ENCODE data around the gene CYTH1.
"Not testable (repeated sequence)": the region's sequence is repeated elsewhere in the genome, so short reads cannot be mapped to it uniquely, and the experiment has no call there.

The CYTH1 gene

DNA sequence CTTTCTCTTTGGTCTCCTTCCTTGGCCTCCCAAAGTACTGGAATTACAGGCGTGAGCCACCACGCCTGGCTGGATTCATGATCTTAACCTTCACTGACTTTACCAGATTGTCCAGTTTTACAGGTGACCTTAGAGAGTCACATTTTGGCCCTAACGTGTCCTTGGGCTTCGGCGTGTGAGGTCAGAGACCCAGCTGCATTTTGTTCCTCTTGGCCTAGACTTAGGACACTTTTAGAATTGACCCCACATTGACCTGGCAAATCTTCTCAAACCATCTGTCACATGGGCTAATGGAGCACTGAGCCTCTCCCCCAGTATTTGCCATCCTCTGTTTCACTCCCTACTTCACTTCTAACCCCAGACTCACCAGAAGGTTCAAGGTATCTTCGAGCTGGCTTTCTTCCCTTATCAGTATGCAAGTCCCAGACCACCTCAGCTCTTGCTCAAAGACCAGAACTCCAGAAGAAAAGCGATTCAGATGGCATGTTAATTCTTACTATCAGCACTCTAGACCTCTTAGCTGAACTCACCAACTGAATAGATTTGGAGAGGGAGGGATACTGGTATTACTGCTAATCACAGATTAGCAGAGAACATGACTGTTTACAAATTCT, 1.7 kb upstream of the CYTH1 start:
- no peak for DNase-seq (ENCODE audit: low read depth)
- TF ChIP-seq CTCF (IDR thresholded peaks at IDR 0.05; ENCODE audit: low read length, missing control alignments) = no peak
- H3K4me3 ChIP-seq (replicated peaks; ENCODE audit: low read depth, low read length) = no peak overlapping the region

DNA sequence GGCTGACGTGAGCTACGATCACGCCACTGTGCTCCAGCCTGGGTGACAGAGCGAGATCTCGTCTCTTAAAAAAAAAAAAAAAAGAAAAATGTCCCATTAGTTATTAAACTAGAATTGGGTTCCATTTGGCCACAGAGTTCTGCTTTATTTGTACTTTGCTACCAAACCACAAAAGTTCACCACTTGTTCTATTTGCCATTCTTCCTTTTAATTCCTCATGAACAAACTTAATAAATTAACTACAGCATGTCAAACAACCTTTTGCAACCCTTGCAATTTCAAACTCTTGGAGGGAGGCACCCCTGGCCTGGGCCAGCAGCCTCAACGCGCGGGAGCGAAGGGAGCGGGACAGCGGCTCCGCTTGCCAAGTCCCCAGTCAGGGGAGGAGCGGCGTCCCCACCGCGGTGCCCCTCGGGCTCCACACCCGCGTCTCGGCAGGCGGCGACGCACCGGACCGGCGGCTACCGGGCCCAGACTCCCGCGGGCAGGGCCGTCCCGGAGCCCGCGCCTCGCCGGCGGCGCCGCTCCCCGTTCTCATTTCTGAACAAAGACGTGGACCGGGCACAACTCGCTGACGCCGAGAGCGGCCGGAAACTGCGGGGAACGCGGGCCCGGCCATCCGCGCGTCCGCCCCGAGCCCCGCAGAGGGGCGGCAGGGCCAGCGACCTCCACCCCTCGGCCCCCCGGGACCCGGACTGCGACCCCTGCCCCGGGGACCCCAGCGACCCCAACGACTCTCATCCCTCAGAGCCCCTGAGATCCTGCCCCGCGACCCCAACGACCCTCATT, 775 bp downstream of the CYTH1 start:
- peak; percentile 27 for DNase-seq (ENCODE audit: low read depth)
- H3K4me3 ChIP-seq (replicated peaks; ENCODE audit: low read depth, low read length) = peak overlapping the region; percentile 70
- no peak for TF ChIP-seq CTCF (IDR thresholded peaks at IDR 0.05; ENCODE audit: low read length, missing control alignments)

DNA sequence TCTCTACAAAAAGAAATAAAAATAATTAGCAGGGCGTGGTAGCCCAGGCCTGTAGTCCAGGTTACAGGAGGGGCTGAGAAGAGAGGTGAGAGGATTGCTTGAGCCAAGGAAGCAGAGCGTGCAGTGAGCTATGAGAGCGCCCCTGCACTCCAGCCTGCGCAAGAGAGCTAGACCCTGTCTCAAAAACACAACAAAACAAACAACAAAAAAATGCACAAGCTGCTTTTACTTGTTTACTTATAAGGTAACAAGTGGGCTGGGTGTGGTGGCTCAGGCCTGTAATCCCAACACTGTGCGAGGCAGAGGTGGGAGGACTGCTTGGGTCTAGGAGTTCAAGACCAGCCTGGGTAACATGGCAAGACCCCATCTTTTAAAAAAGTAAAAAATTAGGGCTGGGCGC, 1.7 kb downstream of the CYTH1 start:
- DNase-seq (ENCODE audit: low read depth) = no peak
- TF ChIP-seq CTCF (IDR thresholded peaks at IDR 0.05; ENCODE audit: low read length, missing control alignments) = no peak
- no peak overlapping the region for H3K4me3 ChIP-seq (replicated peaks; ENCODE audit: low read depth, low read length)

DNA sequence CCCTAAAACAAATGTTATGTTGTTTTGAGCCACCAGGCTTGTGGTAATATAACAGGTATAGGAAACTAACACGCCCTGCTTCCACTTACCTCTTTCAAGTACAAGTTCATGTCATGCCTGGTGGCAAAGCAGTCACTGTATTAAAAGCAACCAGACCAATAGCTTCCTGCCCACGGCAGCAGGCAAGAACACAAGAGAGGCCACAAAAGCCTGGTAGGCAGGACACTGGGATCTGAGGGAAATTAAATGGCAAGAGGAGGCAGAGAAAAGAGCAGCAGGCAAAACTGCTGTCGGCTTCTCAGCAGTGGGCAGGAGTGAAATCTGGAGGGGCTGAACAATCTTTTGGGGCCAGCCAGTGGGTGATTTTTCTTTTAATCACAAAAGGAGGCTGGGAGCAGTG, 2.2 kb downstream of the CYTH1 start:
- no peak overlapping the region for H3K4me3 ChIP-seq (replicated peaks; ENCODE audit: low read depth, low read length)
- TF ChIP-seq CTCF (IDR thresholded peaks at IDR 0.05; ENCODE audit: low read length, missing control alignments) = no peak
- DNase-seq (ENCODE audit: low read depth) = no peak

- not testable (repeated sequence) for H3K4me3 ChIP-seq (replicated peaks; ENCODE audit: low read depth, low read length); DNase-seq (ENCODE audit: low read depth)
Observed at GRCh38 chr17:78779286-78779651, 2.8 kb downstream of the CYTH1 start.

- no peak for DNase-seq (ENCODE audit: low read depth)
- no peak overlapping the region for H3K4me3 ChIP-seq (replicated peaks; ENCODE audit: low read depth, low read length)
- no peak for TF ChIP-seq CTCF (IDR thresholded peaks at IDR 0.05; ENCODE audit: low read length, missing control alignments)
Observed at GRCh38 chr17:78777881-78778280, 4.2 kb downstream of the CYTH1 start.

- no peak overlapping the region for H3K4me3 ChIP-seq (replicated peaks; ENCODE audit: low read depth, low read length)
- DNase-seq (ENCODE audit: low read depth) = no peak
Observed at GRCh38 chr17:78774956-78775571, 7.0 kb downstream of the CYTH1 start.

More at GRCh38 chr17:78774956-78775571, 7.0 kb downstream of the CYTH1 start:
- no peak for TF ChIP-seq CTCF (IDR thresholded peaks at IDR 0.05; ENCODE audit: low read length, missing control alignments)

Data from fibroblast of pulmonary artery (primary cell).